Stimulated activated CD4-positive, alpha-beta T cell treated with anti-CD3 and anti-CD28 coated beads, Interleukin-4, amount 100 ng/mL, for 4 hours (primary cell): ENCODE data around the gene RAB11FIP5.
"Not testable (repeated sequence)": the region's sequence is repeated elsewhere in the genome, so short reads cannot be mapped to it uniquely, and the experiment has no call there.

Experiments
- DNase-seq, 2 experiments: peaks; one replicate each; pipeline ENCODE4 v3.0.0-alpha.2; 2020

RAB11FIP5 gene

DNA sequence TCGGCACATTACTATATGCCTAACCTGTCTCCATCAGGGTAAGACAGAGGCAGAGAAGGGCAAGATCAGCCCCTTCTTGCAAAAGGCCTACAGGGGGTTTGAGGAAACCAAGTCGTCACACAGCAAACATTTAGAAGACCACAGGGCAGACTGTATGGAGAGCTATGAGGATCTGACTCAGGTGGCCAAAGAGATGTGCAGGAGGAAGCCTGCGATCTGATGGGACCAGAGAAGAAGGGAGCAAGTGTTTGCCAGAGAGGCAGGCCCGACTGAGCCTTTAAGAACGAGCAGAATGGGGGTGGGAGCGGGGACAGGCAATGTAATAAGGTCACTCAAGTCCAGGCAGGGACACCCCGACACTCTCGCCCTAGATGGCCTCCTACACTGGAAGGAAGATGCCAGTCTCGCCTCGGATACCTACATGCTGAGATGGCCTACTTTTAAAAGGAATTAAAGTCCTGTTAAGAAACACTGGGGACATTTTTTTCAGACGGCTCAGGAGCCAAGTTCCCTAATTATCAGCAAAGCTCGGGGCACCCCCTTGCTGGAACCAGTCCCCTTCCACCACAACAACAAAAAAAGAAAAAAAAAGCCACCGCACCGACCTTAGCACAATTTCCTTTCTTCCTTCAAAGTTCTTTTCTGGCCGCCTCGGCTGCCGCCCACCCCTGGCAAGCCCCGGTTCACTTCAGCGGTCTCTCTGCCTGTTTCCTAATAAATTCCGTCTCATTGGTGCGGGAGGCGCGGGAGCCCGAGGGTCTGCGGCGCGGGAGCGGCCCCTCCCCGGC lies 42.7 kb downstream of the RAB11FIP5 start:
- no peak for DNase-seq

DNA sequence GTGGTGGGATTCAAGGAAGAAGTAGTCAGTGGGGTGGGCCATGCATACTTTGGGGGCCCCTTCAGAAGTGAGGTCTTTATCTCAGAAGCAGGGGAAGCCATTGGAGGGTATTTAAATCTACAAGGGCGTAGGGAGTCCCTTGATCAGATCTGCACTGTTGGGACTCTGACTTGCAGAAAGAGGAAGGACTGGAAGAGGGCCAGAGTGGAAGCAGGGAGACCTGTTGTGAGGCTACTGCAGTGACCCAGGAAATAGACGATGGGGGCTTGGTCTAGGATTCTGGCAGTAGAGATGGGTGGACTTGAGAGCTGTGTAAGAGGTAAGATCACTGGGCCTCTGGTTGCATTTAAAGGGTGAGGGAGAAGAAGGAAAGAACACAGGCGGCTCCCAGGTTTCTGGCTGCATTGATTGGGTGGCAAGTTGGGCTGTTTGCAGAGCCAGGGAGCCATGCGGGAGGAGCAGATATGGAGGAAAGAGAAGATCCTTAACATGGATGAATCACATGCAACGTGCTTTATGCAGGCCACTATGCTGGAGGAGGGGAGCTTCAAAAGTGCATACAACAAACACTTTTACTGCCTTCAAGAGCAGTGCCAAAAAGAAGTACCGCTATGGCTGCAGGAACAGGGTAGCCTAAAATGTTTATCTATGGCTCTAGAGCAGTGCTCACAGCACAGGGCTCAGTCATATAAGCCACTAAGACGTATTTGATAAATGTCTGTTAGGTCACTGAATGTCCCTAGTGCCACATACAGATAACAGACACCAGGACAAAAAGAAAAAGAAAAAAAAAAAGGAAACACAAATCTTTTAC lies 43.5 kb downstream of the RAB11FIP5 start:
- DNase-seq = no peak

GRCh38 chr2:73068147-73068546 lies 44.6 kb downstream of the RAB11FIP5 start:
- no peak for DNase-seq

DNA sequence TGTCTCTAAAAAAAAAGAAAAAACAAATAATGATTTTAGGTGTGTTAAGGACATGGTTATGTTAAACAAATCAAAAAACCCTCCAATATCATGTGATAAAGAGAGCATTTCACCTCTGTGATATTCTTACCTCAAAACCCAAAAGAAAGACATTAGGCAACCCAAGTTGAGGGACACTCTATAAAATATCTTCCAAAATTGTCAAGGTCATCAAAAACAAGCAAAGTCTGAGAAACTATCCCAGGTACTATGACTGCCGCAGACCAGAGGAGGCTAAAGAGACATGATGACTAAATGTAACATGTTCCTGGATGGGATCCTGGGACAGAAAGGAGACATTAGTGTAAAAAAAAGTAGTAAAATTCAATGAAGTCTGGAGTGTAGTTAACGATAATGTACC lies 45.7 kb downstream of the RAB11FIP5 start:
- DNase-seq = no peak

- DNase-seq = not testable (repeated sequence)
Observed at GRCh38 chr2:73065070-73065469, 47.7 kb downstream of the RAB11FIP5 start.

DNA sequence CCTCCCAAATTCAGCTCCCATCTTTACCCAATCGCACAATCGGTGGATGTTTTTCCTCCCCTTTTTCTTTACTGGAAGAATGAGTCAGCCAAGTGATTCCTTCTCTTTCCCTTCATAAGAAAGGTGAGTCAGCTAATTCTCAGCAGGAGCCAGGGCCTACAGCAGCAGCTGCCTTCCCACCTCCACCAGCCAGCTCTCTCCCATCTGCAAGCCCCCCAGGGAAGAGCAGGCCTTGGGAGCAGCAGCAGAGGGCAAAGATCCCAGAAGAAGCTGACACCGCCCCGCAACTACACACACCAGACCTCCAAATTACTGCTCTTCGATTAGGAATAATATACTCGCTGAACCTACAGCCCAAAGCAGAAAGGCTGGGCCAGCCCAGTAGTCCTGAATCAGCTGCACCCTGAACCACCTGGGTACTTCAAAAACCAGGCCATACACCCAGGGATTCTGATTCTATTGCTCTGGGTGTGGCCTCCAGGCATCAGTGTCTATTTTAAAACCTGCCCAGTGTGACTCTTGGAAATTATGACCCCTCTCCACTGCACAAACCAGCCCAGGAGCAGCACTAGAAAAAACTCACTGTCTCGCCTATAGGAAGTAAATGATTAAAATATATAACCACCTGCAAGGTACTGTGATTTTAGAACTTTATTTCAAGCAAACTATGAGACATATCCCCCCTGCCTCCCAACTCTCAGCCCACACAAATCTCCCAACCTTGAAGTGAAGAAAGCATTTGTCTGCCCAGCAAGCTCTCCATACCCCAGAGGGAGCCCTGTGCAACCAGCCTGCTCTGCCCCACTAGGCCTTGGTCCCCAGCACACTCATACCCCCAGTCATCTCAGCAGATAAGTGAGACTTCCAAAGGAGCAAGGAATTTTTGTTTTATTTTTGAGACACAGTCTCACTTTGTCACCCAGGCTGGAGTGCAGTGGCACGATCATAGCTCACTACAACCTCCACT lies 48.6 kb downstream of the RAB11FIP5 start:
- no peak for DNase-seq

GRCh38 chr2:73063472-73063871 lies 49.3 kb downstream of the RAB11FIP5 start:
- DNase-seq = no peak

- DNase-seq = no peak
Observed at GRCh38 chr2:73059106-73059505, 53.6 kb downstream of the RAB11FIP5 start.

DNA sequence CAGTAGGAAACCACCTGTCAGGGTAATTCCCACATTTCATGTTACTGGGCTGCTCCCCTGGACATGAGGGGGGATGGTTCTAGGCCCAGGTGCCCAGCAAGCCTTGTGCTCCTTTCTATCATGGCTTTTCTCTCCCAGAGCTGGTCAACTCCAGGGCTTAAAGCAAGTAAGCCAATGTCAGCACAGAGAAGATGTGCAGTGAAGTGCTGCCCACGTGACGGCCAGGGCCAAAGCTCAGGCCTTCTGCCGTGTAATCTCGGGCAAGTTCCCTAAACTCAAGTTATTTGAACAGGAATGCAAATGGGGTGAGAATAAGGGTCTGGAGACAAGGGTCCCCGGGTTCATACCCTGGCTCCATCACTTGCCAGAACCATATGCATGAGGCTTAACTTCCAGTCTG lies 57.8 kb downstream of the RAB11FIP5 start:
- DNase-seq = no peak

DNA sequence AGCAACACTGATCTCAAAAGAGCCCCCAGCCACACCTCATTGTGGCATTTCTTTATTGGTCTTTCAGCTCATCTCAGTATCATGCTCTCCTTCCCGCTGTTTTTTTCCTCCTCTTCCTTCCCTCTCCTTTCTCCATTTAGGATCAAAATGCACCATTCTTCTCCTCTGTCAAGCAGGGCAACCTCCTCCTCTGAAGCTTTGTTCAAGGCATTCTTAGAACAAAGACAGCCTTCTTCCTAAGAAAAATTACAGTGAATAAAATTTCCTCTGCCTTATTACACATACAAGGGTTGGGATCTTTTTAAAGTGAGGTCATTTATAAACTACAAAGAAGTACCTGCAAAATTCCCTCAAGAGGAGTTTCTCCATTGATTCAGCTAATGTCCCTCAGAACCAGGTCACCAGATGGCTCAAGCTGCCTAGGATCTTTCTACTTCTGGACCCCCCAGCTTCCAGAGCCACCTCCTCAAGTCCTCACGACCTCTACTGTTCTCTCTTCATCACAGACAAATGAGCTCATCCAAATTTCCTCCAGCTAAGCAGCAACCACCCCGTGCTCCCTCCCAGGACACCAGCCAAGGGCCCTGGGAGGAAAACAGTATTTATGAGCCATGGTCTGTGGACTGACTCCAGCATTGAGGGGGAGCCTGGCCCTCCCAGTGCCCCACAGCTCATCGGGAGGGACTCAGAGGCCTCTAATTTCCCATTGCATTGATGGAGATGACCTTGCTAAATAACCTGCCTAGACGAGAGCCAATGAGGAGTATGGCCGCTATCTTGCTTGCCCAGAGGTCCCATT lies 59.2 kb downstream of the RAB11FIP5 start:
- DNase-seq = no peak

GRCh38 chr2:73050121-73050545 lies 62.6 kb downstream of the RAB11FIP5 start:
- DNase-seq = no peak

DNA sequence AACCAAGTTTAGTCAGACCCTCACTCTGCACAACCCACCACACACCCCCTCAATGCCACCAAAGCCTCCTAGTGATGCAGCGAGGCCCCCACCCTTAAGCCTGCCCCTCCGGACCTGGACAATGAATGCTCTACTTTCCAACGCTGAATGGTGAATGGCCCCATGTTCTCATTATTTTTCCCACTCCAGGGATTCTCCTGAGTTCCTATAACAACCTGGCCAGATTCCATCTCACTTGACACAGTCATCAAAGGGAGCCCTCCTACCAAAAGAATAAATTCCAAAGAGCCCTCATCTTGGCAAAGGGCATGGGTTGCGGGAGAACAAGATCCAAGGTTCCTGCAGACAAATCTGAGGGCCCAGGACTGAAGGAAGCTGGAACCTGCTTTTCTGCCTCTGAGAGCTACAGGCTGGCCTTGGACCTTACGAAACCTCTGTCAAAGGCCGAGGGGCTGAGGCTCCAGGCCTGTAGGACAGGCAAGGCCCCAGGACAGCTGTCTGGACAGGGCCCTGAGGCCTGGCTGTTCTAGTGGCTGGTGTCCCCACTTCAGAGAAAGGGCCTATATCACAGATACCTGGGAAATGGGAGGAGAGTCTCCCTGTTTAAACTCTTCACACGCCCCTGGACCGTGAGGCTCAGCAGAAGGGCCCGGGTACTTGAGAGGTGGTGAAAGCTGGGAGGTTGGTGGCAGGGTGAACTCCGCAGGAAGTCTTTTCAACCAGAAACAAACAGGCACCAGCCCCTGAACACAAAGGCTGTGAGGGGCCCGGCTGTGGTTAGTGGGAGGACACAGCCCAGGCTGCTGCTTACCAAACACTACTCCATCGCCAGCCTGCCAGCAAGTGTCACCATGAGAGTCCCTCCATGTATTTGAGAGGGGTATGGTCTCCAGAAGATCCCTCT lies 68.6 kb downstream of the RAB11FIP5 start:
- DNase-seq = no peak

DNA sequence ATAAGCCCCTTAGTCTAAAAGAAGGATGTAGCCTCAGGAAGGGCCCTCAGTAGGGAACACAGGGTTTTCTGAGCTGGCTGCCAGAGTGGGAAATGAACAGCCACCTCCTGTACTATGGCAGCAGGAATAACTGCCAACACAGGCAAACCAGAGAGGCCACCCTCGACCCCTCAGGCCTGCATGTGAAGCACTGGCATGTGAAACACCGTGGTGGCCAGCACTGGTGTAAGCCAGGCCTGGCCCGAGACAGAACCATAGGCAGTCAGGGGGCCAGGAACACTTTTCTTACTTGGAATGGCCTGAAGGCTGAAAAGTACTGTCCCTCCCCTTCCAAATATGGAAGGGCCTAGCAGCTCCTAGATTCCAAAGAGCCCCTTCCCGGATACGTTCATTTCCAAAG lies 69.5 kb downstream of the RAB11FIP5 start:
- DNase-seq = no peak

GRCh38 chr2:73037947-73038585 lies 74.7 kb downstream of the RAB11FIP5 start:
- DNase-seq = no peak

DNA sequence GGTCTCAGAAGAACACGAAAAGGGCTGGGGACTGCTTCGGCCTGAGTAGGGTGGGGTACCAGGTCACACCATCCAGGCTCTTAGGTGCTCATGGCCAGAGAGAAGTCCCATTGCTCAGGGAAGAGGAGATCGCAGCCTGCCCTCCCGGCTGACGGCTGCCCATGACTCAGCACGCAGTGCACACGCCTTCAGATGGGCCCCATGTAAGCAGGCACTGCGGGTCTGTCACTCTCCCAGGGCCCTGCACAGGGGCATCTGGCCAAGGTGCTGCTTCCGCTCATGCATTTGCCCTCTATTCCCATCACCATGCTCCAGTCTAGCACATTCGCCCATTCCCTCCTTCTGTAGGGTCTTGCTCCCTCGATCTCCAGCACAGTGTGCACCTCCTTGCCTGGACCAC lies 76.0 kb downstream of the RAB11FIP5 start:
- DNase-seq = no peak

- DNase-seq = no peak
Observed at GRCh38 chr2:73035899-73036711, 76.6 kb downstream of the RAB11FIP5 start.

GRCh38 chr2:73034661-73035375 lies 77.9 kb downstream of the RAB11FIP5 start:
- no peak for DNase-seq

DNA sequence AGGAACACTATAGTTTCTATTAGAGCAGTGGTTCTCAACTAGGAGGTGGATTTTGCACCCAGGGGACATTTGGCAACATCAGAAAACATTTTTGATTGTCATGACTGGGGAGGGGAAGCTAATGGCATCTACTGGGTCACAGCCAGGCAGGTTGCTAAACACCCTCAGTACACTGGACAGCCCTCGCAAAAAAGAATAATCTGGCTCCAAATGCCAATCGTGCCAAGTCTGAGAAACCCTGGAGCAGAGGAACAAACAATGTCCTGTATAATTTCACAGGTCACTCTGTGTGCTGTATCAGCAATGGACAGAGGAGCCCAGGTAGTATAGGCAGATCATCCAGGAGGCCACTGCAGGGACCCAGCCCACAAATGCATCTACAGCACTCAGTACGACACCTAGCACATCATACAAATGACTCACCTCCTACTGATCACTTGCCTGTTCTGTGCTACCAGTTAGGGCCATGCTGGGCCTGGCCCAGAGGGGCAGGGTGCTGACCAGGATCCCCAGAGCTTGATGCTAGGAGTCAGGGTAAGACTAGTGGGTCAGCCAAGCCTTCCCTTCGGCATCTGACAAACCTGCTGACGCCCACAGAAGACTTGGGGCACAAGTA lies 78.9 kb downstream of the RAB11FIP5 start:
- no peak for DNase-seq
